ENCODE data around the gene SH3D19.
"Not testable (repeated sequence)": the region's sequence is repeated elsewhere in the genome, so short reads cannot be mapped to it uniquely, and the experiment has no call there.

The SH3D19 gene

DNA sequence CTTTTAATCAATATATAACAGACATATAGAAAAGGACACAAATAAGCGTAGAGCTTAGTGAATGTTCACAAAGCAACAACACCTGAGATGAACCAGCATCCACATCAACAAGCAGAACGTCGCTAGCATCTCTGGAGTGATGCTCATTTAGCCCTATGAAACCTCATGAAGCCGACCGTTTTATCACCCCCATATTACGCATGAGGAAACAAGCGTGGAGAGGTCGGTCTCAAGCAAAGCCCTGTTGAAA, 226.5 kb downstream of the SH3D19 start:
- no peaks in the 10 kb centered on the region for H3K9me3 ChIP-seq (ENCODE audit: control insufficient read depth, insufficient read depth, low read length)
- no peaks in the 10 kb centered on the region for H3K27me3 ChIP-seq (ENCODE audit: control insufficient read depth, insufficient read depth, low read length)
- H3K4me3 ChIP-seq (ENCODE audit: low read depth, low read length) = peak overlapping the region; percentile 100
- peaks cover 2% of the 10 kb centered on the region for H3K4me1 ChIP-seq (ENCODE audit: control insufficient read depth, insufficient read depth, low read length)
- H3K36me3 ChIP-seq (ENCODE audit: control insufficient read depth, insufficient read depth, low read length) = peaks cover 17% of the 10 kb centered on the region
- H3K9ac ChIP-seq (ENCODE audit: low read depth, low read length) = peak overlapping the region; percentile 48

- H3K27me3 ChIP-seq (ENCODE audit: control insufficient read depth, insufficient read depth, low read length) = no peaks in the 10 kb centered on the region
- H3K36me3 ChIP-seq (ENCODE audit: control insufficient read depth, insufficient read depth, low read length) = peaks cover 6% of the 10 kb centered on the region
- H3K9me3 ChIP-seq (ENCODE audit: control insufficient read depth, insufficient read depth, low read length) = no peaks in the 10 kb centered on the region
- no peak overlapping the region for H3K9ac ChIP-seq (ENCODE audit: low read depth, low read length)
- peaks cover 2% of the 10 kb centered on the region for H3K4me1 ChIP-seq (ENCODE audit: control insufficient read depth, insufficient read depth, low read length)
- no peak overlapping the region for H3K4me3 ChIP-seq (ENCODE audit: low read depth, low read length)
Measured at GRCh38 chr4:151097759-151098158, 227.6 kb downstream of the SH3D19 start.

- Histone ChIP-seq H3K9ac (ENCODE audit: low read depth, low read length) (no peak overlapping the region), H3K9me3 (ENCODE audit: control insufficient read depth, insufficient read depth, low read length) (no peaks in the 10 kb centered on the region), H3K4me1 (ENCODE audit: control insufficient read depth, insufficient read depth, low read length) (peaks cover 4% of the 10 kb centered on the region), H3K27me3 (ENCODE audit: control insufficient read depth, insufficient read depth, low read length) (no peaks in the 10 kb centered on the region), H3K36me3 (ENCODE audit: control insufficient read depth, insufficient read depth, low read length) (no peaks in the 10 kb centered on the region), H3K4me3 (ENCODE audit: low read depth, low read length) (no peak overlapping the region)
Measured at GRCh38 chr4:151095142-151095541, 230.3 kb downstream of the SH3D19 start.

GRCh38 chr4:151094290-151094751, 231.1 kb downstream of the SH3D19 start:
- Histone ChIP-seq H3K9ac (ENCODE audit: low read depth, low read length) (no peak overlapping the region), H3K4me3 (ENCODE audit: low read depth, low read length) (no peak overlapping the region), H3K36me3 (ENCODE audit: control insufficient read depth, insufficient read depth, low read length) (no peaks in the 10 kb centered on the region), H3K4me1 (ENCODE audit: control insufficient read depth, insufficient read depth, low read length) (peaks cover 4% of the 10 kb centered on the region), H3K9me3 (ENCODE audit: control insufficient read depth, insufficient read depth, low read length) (no peaks in the 10 kb centered on the region), H3K27me3 (ENCODE audit: control insufficient read depth, insufficient read depth, low read length) (no peaks in the 10 kb centered on the region)

GRCh38 chr4:151093203-151093602, 232.2 kb downstream of the SH3D19 start:
- H3K36me3 ChIP-seq (ENCODE audit: control insufficient read depth, insufficient read depth, low read length) = no peaks in the 10 kb centered on the region
- H3K9me3 ChIP-seq (ENCODE audit: control insufficient read depth, insufficient read depth, low read length) = no peaks in the 10 kb centered on the region
- H3K4me3 ChIP-seq (ENCODE audit: low read depth, low read length) = no peak overlapping the region
- peaks cover 2% of the 10 kb centered on the region for H3K4me1 ChIP-seq (ENCODE audit: control insufficient read depth, insufficient read depth, low read length)
- H3K9ac ChIP-seq (ENCODE audit: low read depth, low read length) = no peak overlapping the region
- no peaks in the 10 kb centered on the region for H3K27me3 ChIP-seq (ENCODE audit: control insufficient read depth, insufficient read depth, low read length)

DNA sequence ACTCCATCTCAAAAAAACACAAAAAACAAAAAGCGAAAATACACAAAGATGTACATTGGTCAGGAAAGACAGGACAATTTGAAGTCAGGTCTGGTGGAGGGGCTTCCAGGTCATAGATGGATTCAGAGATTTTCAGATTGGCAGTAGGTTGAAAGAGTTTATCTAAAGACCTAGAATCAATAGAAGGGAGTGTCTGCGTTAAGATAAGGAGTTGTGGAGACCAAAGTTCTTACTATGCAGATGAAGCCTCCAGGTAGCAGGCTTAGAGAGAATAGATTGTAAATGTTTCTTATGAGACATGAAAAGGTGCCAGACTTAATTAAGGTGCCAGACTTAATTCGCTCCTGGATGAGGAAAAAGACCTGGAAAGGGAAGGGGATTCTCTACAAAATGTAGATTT, 232.9 kb downstream of the SH3D19 start:
- H3K27me3 ChIP-seq (ENCODE audit: control insufficient read depth, insufficient read depth, low read length) = no peaks in the 10 kb centered on the region
- H3K4me1 ChIP-seq (ENCODE audit: control insufficient read depth, insufficient read depth, low read length) = peaks cover 2% of the 10 kb centered on the region
- no peak overlapping the region for H3K4me3 ChIP-seq (ENCODE audit: low read depth, low read length)
- no peaks in the 10 kb centered on the region for H3K36me3 ChIP-seq (ENCODE audit: control insufficient read depth, insufficient read depth, low read length)
- no peaks in the 10 kb centered on the region for H3K9me3 ChIP-seq (ENCODE audit: control insufficient read depth, insufficient read depth, low read length)
- no peak overlapping the region for H3K9ac ChIP-seq (ENCODE audit: low read depth, low read length)

GRCh38 chr4:151091047-151091446, 234.4 kb downstream of the SH3D19 start:
- no peaks in the 10 kb centered on the region for H3K27me3 ChIP-seq (ENCODE audit: control insufficient read depth, insufficient read depth, low read length)
- H3K9me3 ChIP-seq (ENCODE audit: control insufficient read depth, insufficient read depth, low read length) = no peaks in the 10 kb centered on the region
- no peak overlapping the region for H3K4me3 ChIP-seq (ENCODE audit: low read depth, low read length)
- H3K4me1 ChIP-seq (ENCODE audit: control insufficient read depth, insufficient read depth, low read length) = peaks cover 2% of the 10 kb centered on the region
- no peak overlapping the region for H3K9ac ChIP-seq (ENCODE audit: low read depth, low read length)
- H3K36me3 ChIP-seq (ENCODE audit: control insufficient read depth, insufficient read depth, low read length) = no peaks in the 10 kb centered on the region

DNA sequence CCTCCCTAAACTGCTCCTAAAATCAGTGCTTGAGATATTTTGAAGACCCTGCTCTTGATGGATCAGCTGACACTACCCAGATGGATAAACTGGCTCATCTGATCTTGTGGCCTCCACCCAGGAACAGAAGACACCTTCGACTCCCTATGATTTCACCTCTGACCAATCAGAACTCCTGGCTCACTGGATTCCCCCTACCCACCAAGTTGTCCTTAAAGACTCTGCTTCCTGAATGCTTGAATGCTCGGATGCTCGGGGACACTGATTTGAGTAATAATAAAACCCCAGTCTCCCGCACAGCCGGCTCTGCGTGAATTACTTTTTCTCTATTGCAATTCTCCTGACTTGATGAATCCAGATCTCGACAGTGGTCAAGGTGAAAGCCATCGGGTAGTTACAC, 237.9 kb downstream of the SH3D19 start:
- H3K27me3 ChIP-seq (ENCODE audit: control insufficient read depth, insufficient read depth, low read length) = no peaks in the 10 kb centered on the region
- no peak overlapping the region for H3K4me3 ChIP-seq (ENCODE audit: low read depth, low read length)
- H3K4me1 ChIP-seq (ENCODE audit: control insufficient read depth, insufficient read depth, low read length) = no peaks in the 10 kb centered on the region
- no peaks in the 10 kb centered on the region for H3K36me3 ChIP-seq (ENCODE audit: control insufficient read depth, insufficient read depth, low read length)
- H3K9ac ChIP-seq (ENCODE audit: low read depth, low read length) = no peak overlapping the region
- no peaks in the 10 kb centered on the region for H3K9me3 ChIP-seq (ENCODE audit: control insufficient read depth, insufficient read depth, low read length)

DNA sequence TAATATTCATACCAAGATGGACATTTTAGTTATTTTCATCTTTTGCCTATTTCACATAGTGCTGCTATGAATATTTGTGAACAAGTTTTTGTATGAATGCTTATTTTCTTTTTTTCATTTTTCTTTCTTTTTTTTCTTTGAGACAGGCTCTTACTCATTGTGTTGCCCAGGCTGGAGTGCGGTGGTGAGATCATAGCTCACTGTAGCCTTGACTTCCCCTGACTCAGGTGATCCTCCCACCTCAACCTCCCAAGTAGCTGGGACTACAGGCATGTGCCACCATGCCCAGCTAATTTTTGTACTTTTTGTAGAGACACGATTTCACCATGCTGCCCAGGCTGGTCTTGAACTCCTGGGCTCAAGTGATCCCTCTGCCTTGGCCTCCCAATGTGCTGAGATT, 247.4 kb downstream of the SH3D19 start:
- not testable (repeated sequence) for H3K4me1 ChIP-seq (ENCODE audit: control insufficient read depth, insufficient read depth, low read length); H3K36me3 ChIP-seq (ENCODE audit: control insufficient read depth, insufficient read depth, low read length); H3K9me3 ChIP-seq (ENCODE audit: control insufficient read depth, insufficient read depth, low read length); H3K27me3 ChIP-seq (ENCODE audit: control insufficient read depth, insufficient read depth, low read length); H3K9ac ChIP-seq (ENCODE audit: low read depth, low read length); H3K4me3 ChIP-seq (ENCODE audit: low read depth, low read length)

DNA sequence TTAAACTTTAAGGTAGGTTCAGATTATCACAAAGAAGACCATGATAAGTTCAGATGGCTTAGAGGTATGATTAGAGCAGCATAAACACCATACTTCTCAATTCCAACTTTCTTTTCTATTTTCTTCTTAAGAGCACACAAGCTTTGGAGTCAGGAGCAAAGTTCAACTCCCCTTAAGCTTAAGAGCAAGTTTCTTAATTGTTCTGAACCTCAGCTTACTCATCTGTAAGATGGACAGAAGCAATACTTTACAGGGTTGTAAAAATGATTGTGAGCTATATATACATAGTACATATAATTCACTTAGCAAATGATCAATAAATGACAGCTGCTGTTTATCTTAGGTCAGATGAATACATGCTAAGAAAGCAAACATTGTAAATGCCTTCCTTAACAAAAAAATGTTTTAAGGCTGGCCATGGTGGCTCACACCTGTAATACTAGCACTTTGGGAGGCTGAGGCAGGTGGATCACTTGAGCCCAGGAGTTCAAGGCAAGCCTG, 250.9 kb downstream of the SH3D19 start:
- Histone ChIP-seq H3K4me1 (ENCODE audit: control insufficient read depth, insufficient read depth, low read length) (no peaks in the 10 kb centered on the region), H3K4me3 (ENCODE audit: low read depth, low read length) (no peak overlapping the region), H3K9me3 (ENCODE audit: control insufficient read depth, insufficient read depth, low read length) (no peaks in the 10 kb centered on the region), H3K36me3 (ENCODE audit: control insufficient read depth, insufficient read depth, low read length) (no peaks in the 10 kb centered on the region), H3K27me3 (ENCODE audit: control insufficient read depth, insufficient read depth, low read length) (no peaks in the 10 kb centered on the region), H3K9ac (ENCODE audit: low read depth, low read length) (no peak overlapping the region)
